GM19455 (cell line): ENCODE results near the gene ESPN.
"Not testable (repeated sequence)": the region's sequence is repeated elsewhere in the genome, so short reads cannot be mapped to it uniquely, and the experiment has no call there.

Experiments used
- ATAC-seq: cut with Tn5 transposase; IDR thresholded peaks from one replicate; pipeline ENCODE4 v1.9.1; 2021; ENCODE audit not compliant: unreplicated experiment

Gene ESPN

DNA sequence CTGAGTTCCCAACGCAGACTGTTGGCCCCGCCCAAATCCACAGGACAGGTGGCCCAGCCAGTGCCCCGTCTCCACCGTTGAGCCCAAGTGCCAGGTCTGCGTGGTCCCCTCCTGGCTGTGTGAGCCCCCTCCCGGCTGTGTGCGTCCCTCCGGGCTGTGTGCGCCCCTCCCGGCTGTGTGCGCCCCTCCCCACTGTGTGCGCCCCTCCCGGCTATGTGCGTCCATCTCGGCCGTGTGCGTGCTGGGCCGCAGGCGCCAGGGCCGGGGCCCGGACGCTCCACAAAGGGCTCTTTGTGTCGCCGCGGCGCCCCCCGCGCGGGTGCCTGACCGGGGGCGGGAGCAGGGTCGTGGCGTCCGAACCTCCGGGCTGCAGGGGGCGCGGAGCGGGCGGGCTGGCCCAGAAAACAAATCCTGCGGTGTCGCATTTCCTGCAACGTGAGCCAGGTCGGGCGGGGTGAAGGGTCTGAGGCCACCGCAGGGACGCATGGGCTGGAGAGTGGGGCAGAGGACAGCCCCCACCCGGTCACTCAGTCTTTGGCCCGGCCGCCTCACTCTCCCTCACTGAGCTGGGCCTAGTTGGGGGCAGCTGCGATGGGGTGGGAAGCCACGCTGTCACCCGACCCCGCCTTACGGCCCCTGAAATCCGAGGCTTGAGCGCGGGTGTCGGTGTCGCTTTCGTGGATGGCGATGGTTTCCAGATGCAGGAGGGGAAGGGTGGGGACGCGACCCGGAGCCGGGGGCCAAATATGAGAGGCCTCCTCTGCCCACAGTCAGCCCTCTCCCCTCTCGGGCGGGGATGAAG, 22.6 kb downstream of the ESPN start:
- ATAC-seq: no peak

DNA sequence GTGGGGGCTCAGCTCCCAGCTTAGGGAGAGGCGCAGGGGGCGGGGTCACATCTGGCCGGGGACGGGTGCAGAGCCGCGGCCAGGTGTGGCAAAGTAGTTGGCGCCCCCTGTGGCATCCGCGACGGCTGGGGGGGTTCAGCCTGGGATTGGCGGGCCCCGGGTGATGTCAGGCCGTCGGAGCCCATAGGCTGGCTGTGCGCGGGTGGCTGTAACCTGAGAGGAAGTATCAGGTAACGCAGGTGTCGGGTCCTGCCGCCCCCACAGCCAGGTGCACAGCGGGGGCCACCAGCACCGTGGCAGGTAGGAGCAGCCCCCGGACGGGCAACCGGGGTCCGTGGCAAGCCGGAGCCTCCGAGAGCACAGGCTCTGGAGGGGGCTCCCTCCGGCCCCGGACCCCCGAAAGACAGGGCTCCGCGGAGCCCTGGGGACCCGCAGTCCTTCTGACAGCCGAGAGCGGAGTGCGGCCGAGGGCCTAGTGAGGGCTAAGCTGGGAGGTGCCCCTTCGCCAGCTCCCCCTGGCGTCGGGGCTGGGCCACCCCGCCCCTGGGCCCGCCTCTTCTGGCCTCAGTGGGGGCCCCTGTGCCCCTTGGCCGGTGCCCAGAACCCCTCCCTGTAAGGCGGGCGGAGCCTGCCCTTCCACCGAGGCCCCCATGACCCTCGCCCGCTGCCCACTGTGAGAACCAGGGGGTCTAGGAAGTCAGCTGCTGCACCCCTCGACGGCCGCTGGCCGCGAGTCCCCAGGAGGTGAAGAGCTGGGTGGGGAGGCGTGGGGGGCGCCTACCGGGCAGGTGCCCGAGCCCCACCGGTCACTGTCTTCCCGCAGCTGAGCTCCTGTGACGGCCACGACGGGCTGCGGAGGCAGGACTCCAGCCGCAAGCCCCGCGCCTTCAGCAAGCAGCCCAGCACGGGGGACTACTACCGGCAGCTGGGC, 23.5 kb downstream of the ESPN start:
- ATAC-seq: no peak

DNA sequence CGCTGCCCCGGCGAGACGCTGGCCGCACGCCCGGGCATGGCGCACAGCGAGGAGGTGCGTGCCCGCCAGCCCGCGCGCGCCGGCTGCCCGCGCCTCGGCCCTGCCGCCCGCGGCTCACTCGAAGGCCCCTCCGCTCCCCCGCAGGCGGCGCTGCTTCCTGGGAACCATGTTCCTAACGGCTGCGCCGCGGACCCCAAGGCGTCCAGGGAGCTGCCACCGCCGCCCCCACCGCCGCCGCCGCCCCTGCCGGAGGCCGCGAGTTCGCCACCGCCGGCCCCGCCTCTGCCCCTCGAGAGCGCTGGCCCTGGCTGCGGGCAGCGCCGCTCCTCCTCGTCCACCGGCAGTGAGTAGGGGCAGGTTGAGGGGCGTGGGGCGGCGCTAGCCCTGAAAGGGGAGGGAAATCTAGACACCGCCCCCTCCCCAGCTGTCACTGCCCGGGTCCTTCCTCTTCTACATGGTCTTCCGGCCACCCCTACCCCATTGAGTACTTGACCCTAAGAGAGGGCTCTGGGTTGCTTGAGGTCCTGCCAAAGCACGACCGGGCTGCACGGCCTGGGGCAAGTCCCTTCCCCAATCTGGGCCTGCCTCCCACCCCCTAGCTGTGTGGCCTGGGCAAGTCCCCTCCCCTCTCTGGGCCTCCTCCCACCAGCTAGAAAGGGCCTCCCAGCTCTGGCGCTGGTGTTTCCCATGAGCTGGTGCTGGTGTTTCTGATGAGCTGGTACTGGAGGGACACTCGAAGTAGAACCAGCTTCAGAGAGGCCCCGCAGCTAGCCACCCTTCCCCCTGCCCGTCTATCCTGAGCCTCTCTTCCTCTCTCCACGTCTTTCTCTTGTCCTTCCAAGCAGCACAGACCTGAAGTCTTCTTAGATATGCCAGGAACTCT, 24.4 kb downstream of the ESPN start:
- ATAC-seq: no peak

DNA sequence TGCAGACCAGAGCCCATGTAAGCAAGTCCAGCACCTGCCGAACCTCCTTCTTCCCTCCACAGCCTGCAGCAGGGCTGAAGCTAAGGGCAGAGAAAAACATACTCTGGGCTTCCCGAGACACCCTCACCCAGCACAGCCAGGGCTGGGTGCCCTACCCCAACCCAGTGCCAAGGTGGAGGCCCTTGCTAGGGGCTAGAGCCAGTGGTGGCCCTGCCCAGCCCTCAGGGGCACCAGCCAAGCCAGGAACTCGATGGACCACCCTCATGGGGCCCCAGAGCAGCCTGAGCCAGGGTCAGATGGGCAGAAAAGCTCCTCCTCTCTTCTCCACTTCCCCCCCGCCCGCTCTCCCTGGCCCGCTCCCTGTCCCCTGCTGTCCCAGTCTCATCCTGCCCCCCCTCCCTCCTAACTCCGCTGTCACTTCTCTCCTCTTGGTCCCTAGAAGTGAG, 25.5 kb downstream of the ESPN start:
- ATAC-seq: no peak

DNA sequence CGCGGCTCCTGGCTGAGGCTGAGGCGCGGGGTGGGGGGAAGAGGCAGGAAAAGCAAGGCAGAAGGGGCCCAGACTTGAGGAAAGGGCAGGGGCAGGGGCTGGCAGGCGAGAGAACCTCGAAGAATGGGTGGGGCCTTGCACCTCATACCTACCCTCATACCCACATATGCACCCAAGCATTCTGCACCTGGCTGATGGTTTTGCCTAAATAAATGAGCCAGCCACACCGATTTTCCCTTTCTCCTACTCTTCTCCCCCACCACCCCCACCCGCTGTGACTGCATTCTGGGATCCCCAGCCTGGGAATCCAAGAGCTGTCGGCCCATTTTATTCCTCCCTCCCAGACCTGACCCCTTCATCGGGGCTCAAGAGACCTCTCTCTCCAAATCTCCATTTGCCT, 25.9 kb downstream of the ESPN start:
- ATAC-seq: not testable (repeated sequence)

DNA sequence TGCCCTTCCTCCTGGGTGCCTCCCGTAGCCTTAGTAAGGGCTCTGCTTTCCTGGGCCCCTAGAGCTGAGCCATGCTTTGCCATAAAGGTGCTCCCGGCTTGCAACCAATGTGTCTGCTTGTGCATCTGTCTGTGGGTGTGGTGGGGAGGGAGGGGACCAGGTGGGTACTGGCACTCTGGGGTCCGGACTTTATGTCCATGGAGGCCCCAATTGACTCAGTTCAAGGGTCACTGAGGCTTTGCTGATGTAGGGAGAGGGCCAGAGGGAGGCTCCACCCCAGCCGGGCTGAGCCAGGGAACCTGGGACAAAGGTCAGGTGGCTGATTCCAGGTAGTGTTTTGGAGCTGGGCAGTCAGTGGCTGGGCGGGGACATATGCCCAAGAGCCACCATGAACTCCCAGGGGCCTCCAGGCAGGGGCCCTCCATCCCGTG, 26.4 kb downstream of the ESPN start:
- ATAC-seq: no peak

DNA sequence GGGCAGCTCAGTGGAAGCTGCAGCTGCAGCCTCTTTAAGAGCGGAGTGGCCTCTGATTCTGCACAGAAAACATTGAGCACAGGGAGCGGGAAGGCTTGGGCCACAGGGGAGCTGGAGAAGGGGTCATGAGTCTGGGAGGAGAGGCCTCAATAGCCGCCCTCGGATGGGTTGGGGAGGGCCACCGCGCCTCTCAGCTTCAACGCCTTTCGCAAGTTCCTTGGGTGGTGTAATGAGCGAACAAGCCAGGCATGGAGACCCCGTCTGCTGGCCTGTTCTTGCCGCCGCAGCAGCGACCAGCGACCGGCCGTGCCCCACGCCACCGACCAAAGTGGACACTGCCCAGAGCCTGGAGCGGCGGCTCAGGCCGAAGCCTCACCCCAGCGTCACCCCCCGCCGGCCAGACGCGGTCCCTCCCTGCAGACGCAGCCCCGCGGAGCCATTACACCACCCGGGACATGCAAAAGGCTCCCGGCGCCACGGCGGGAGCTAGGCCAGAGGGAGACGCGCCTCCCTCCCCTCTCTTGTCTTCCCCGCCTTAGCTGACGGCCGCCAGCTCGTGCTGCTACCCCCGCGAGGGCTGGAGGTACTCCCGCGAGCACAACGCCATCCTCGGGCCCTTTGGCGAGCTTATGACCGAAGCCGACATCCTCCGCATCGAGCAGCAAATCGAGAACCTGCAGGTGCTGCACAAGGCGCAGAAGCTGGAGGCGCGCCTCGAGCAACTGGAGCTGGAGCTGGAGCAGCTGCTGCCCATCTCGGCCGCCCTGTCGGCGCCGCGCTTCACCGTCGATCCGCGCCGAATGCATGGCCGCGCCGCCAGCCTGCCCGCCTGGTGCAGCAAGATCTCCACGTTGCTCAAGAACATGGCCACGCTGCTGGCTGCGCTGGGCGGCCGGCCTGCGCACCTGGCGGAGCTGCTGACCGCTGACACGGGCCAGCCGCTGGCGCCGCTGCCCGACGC, 29.6 kb downstream of the ESPN start:
- not testable (repeated sequence) for ATAC-seq

DNA sequence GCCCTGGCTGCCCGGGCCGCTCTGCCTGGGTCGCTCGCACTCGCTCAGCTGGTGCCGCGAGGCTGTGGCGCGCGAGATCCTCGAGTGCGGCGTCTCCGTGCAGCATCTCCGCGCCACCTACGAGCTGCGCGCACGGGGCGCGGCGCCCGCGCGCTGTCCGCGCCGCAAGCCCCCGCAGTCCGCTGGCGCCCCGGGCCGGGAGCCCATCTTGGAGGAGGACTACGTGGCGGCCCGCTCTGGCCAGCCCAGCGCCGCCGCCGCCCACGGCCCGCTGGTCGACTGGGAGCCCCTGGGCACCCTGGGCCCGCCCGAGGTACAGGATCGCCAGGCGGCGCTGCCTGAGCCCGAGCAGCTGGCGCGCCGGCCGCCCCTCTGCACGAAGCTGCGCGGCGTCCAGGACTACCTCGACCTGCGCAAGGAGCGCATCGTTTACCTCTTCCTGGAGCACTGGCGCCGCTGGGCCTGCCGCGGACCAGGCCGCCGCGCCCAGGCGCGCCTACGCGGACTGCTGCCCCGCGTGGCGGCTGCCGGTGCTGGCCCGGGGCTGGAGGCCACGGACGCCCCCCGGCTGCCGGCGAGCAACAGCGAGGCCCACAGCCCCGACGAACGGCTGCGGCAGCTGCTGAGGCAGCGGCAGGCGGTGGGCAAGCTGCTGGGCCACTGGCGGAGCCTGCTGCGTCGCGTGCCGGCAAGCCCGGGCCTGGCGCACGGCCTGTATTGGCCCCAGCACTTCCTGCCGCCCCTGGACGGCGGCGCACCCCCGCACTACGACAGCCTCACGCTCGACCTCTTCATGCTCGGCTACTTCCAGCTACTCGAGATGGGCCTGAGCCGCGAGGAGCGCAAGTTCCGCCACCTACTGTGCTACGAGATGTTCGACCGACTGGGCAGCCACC, 30.5 kb downstream of the ESPN start:
- ATAC-seq: no peak

DNA sequence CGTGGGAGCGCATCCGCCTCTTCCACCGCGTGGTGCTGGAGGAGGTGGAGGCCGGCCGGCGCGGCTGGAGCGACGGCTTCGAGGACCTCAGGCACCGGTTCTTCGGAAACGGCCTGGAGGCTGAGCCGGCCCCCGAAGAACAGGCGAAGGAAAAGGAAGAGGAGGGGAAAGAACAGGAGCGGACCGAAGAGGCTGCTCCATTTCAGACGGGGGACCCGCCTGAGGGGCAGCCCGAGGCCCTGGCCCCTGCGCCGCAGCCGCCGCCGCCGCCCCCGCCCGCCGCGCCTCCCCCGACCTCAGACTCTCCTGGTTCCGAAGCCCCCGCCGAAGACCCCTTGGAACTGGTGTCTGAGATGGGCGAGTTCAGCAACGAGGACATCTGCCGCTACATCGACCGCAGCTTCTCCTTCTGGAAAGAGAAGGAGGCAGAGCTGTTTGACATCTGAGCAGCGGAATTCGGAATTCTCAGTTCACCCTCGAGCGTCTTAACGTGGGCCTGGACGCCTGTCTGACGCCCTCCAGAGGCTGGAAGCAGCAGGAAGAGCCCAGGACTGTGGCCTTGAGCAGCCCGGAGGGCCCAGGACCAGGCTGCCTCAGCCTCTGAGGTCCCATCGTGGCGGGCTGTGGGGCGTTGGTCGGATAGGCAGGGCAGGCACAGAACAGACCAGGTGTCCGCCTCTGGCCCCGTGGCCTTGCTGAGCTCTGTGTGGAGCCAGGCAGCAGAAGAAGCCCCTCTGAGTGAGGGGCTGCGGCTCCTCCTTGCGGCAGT, 31.4 kb downstream of the ESPN start:
- ATAC-seq: not testable (repeated sequence)

DNA sequence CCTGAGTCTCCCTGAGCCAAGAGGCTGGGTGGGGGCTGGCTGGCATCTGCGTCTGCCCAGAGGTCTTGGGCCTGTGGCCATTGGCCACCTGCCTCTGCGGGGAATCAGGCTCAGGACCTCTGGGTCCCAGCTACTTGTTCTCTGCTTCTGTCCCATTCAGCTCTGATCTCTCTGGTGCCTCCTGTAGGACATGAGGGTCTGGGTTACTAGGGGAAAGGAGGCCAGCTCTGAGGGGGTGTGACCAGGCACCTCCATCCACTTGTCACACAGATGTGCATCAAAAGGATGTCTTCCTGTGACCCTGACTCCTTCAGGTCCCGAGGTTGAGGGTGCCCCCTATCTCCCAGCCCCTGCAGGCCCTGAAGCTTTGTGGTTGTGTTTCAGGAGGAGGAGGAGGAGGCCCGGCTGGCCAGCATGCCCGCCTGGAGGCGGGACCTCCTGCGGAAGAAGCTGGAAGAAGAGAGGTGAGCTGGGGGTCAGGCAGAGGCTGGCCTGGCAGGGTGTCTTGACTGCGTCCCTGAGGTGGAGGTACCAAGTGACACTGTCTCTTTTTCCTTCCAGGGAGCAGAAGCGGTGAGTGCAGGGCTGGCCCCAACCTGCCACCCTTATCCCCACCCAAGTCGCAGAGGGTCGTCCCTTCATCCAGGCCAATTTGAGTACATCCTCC, 32.4 kb downstream of the ESPN start:
- ATAC-seq: no peak

DNA sequence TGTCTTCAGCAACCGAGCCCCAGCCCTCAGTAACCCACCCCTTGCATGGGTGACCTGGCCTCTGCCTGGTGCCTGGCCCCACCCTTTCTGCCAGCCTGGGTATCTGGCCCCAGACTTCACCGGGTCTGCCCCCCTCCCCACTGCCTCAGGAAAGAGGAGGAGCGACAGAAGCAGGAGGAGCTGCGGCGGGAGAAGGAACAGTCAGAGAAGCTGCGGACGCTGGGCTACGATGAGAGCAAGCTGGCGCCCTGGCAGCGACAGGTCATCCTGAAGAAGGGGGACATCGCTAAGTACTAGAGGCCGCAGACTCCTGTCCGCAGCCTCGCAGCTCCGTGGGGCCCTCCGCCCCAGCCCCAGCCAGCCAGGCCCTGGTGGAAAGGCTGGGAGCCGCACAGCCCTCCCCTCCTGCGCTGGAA, 35.3 kb downstream of the ESPN start:
- ATAC-seq: no peak

DNA sequence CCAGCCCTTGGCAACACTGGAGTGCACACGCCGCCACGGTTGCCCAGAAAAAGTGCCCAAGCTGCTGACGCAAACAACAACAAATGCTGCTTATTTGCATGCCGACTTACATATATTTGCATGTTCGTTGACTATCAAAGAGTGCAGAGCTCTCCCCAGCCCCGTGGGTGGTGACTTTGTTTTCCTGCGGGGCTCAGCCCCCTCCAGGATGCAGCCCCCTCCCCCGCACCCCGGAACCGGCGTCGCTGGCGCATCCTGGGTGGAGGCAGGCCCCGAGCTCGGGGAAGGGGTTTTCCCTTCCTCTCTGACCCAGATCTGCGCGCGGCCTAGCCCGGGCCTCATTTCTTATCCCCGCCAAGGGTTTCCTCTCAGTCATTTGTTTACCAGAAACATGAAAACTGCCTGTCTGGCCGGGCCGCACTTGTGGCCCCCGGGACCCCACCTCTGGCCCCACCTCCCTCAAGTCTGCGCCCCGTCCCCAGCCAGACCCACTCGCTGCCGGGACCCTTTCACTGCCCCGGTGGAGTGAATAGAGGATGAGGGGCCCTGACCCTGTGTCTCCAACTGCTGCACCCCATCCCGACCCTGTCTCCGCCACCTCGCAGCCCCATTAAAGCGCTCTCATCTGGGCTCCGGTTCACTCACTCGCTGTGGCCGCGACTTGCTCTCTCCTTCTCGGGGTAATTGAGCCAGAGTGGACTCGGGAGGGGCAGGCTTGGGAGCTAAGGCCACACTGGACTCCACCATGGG, 35.9 kb downstream of the ESPN start:
- ATAC-seq: no peak

DNA sequence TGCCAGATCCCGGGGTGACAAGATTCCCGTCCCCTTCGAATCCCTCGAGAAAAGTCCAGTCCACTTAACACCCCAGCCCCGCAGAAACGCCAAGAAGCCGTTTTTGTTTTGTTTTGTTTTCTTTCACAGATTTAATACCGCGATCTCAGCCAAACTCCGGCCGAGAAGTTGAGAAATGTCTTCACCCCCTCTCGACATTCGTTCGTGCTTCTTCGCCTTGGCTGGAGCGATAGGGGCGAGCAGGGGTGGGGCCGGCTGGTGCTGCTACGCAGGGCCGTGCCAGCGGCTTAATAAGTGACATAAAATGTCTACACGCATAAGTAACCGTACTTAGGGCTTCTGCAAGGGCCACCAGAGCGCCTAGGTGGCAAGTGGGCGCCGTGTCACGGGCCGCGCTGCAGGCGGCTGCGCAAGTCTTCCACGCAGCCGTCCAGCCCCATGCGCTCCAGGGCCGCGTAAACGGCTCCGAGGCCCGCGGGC, 36.5 kb downstream of the ESPN start:
- no peak for ATAC-seq

DNA sequence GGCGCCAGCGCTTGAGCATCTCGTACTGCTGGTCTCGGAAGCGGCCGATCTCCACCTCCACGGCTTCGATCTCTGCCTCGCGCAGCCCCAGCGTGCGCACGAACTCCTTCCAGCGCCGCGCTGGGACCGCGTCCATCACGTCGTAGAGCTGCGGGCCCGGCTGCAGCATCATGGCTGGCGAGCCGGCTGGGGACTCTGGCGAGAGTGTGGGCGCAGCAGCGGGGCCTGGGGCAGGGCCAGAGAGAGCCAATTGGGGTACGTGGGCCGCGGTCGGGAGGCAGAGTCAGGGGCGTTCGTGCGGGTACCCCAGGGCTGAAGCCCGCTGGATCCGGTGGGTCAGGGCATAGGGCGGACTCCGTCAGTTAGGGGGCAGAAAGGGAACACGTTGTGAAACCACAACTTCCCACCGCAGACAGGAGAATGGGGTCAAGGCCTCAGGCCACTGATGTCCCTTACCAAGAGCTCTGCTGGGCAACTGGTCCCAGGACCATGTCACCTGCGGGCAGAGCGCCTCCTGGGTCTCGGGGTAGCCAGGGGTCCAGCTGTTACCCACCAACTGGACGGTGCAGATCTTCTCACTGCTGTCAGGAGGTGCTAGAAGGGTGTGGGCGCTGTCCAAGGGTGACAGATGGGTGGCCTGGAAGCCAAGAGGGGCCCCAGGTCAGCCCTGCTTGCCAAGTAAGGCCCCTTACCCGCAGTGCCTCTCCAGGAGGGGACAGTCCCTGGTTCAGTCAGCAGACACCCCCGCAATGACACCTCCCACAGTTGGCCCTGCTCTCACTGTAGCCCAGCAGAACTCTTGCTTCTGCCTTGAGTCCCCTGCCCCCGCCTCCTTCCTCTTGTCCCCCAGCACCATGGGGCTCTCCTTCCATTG, 37.2 kb downstream of the ESPN start:
- ATAC-seq: no peak

DNA sequence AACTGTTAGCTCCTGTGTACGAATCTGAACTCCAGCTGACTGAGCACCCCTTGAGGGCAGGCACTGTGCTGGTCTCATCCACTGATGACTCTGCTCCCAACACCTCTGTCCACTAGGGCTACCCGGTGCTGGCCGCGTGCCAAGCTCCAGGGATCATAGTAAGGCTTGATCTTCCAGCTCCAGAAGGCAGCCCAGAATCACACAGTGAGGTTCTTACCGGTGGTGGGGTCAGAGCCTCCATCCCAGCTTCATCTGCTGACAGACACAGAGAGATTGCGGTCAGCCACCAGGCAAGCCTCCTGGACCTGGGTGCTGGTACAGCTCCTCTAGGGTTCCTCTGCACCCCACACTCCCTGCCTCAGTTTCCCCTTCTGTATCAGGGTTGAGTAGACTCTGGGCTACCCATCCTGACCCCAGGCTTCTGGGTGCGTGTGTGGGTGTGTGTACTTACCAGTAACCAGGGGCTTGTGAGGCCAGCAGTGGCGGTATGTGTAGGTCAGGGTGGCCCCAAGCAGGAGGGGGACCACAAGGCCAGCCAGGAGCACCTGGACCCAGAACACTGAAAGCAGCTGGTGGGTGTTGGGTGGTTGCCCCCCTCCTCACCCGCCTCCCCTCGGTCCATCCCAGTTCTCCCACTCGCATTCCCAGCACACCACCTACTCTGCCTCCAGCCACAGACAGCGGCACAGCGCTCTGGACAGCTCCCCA, 38.0 kb downstream of the ESPN start:
- ATAC-seq: no peak
